Left ventricle myocardium inferior (tissue), 1 donor: ENCODE results near the gene SLC22A31. TPM values are rescaled to one million over a fixed set of nuclear protein-coding genes. Genes with fewer than 3 reads are reported as not detected.

Source experiments
- DNase-seq: peaks from one replicate; pipeline ENCODE4 v3.0.0-alpha.2; 2020
- H3K27ac ChIP-seq: fragments of 200-600 bp; replicated peaks from 2 replicates; pipeline ENCODE4 v1.8.0; 2021
- H3K27me3 ChIP-seq: fragments of 200-600 bp; 2 replicates; pipeline ENCODE4 v1.8.0; 2021; ENCODE audit warnings: low read depth
- H3K36me3 ChIP-seq: fragments of 200-600 bp; 2 replicates; pipeline ENCODE4 v1.8.0; 2021
- H3K4me1 ChIP-seq: fragments of 200-600 bp; 2 replicates; pipeline ENCODE4 v1.8.0; 2021
- H3K4me3 ChIP-seq: fragments of 200-600 bp; 2 replicates; pipeline ENCODE4 v1.8.0; 2021; ENCODE audit warnings: mild to moderate bottlenecking, moderate library complexity
- H3K9me3 ChIP-seq: fragments of 200-600 bp; replicated peaks from 2 replicates; pipeline ENCODE4 v1.8.0; 2021
- intact Hi-C: fragments of 100-400 bp; cut with micrococcal nuclease; formaldehyde crosslinking; loops from one replicate; pipeline ENCODE4 v1.11.0; 2022
- total RNA-seq: library from RNA; stranded (reverse); fragmentation: NEBNext Ultra II Directional; extraction: Animal tissue kit (Norgen Biotek cat#: 25700); gene quantifications from one replicate; pipeline ENCODE4 v1.2.1, GENCODE V29; 2021
- TF ChIP-seq, protein P1 (sequence below): fragments of 200-600 bp; IDR thresholded peaks from 2 replicates; pipeline ENCODE4 v1.8.0; 2021; ENCODE audit warnings: antibody characterized with exemption, mild to moderate bottlenecking, borderline replicate concordance
- donor health status: DM: no; HTN: yes; CAD: no; lungs with severe emphysema.

SLC22A31 gene
- total RNA-seq, 1 donor from 2014 or later: not detected

DNA sequence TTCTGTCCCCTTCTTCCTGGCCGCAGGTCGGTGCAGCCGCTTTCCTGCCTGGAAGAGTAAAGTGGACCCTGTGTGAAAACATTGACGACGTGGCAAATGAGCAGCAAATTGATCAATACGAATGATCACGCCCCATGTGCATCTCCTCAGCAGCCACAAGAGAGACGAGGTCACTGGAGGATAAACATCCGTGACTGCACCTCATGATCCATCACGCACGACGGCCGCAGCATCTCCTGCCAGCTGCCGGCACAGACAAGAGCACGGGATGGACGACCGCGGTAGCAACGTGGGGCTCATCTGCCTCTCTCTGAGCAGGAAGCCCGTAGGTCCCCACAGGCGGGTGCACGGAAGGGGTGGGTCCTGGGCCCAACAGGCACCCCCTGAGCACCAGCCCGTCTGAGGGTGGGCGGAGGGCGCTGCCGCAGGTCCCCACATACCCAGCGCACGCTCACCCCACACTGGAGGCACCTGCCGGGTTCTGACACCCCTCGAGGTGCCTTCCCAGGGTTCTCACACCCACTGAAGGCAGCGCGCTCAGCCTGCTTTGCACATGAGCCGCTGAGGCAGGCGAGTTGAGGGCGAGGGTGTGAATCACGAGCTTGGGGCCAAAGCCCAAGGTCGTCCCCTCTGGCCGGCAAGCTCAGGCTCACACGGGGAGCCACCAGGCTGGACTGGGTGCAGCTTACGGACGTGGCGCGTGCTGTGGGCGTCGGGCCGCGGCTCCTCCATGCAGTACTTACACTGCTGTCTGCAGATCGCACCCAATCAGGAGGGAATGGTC, 41.1 kb downstream of the SLC22A31 start:
- H3K4me3 ChIP-seq: no peak overlapping the region
- H3K27me3 ChIP-seq: peaks cover 11% of the 10 kb centered on the region
- H3K36me3 ChIP-seq: no peaks in the 10 kb centered on the region
- TF ChIP-seq, protein P1, sequence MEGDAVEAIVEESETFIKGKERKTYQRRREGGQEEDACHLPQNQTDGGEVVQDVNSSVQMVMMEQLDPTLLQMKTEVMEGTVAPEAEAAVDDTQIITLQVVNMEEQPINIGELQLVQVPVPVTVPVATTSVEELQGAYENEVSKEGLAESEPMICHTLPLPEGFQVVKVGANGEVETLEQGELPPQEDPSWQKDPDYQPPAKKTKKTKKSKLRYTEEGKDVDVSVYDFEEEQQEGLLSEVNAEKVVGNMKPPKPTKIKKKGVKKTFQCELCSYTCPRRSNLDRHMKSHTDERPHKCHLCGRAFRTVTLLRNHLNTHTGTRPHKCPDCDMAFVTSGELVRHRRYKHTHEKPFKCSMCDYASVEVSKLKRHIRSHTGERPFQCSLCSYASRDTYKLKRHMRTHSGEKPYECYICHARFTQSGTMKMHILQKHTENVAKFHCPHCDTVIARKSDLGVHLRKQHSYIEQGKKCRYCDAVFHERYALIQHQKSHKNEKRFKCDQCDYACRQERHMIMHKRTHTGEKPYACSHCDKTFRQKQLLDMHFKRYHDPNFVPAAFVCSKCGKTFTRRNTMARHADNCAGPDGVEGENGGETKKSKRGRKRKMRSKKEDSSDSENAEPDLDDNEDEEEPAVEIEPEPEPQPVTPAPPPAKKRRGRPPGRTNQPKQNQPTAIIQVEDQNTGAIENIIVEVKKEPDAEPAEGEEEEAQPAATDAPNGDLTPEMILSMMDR: no peak
- no peaks in the 10 kb centered on the region for H3K9me3 ChIP-seq
- intact Hi-C loops: no loop called here
- H3K4me1 ChIP-seq: peaks cover 30% of the 10 kb centered on the region
- H3K27ac ChIP-seq: no peak overlapping the region
- no peak for DNase-seq

DNA sequence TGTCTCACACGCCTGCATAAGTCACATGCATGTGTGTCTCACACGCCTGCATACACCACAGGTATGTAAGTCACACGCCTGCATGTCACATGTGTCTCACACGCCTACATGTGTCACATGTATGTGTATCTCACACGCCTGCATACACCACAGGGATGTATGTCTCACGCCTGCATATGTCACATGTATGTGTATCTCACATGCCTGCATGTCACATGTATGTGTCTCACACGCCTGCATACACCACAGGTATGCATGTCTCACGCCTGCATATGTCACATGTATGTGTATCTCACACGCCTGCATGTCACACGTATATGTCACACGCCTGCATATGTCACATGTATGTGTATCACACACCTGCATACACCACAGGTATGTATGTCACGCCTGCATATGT, 42.6 kb downstream of the SLC22A31 start:
- intact Hi-C loops: no loop called here
- Histone ChIP-seq H3K4me3 (no peak overlapping the region), H3K9me3 (no peaks in the 10 kb centered on the region), H3K36me3 (no peaks in the 10 kb centered on the region), H3K27ac (no peak overlapping the region), H3K27me3 (peaks cover 4% of the 10 kb centered on the region), H3K4me1 (peaks cover 30% of the 10 kb centered on the region)
- TF ChIP-seq, protein P1: no peak
- DNase-seq: no peak

DNA sequence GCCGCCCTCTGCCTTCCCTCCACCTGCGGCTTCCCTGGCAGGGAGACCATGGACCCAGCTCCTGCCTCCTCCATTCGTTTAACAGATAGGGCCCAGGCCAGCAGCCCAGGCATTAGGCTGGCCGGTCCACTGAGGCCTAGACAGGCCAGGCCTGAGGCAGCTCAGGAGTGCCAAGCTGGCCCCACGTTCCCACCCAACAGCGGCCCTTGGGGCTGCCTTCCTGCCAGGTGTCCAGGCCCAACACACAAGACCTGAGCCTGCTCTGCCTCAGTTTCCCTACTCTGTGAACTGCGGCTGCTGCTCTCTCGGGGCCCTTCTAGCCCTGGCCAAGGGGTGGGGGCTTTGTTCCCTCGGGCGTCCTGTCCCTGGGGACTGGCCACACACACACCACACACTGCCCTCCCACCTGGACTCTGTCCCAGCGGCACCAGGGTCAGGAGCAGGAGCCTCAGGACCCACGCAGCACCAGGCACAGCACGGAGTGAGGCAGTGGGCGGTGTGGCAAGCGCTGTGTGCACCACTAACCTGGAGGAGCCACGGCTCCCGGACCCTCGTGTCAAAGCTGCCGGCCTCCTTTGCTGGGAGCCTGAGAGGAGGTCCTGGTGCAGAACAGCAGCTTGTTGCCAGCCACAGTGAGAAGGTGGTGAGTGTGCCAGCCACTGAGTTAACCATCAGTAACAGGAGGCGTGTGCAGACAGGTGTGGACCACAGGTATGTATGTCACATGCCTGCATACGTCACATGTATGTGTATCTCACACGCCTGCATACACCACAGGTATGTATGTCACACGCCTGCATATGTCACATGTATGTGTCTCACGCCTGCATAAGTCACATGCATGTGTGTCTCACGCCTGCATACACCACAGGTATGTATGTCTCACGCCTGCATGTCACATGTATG, 43.3 kb downstream of the SLC22A31 start:
- no peak overlapping the region for H3K27ac ChIP-seq
- DNase-seq: no peak
- TF ChIP-seq, protein P1: no peak
- H3K27me3 ChIP-seq: no peaks in the 10 kb centered on the region
- peaks cover 2% of the 10 kb centered on the region for H3K36me3 ChIP-seq
- H3K9me3 ChIP-seq: no peaks in the 10 kb centered on the region
- intact Hi-C loops: no loop called here
- no peak overlapping the region for H3K4me3 ChIP-seq
- peaks cover 30% of the 10 kb centered on the region for H3K4me1 ChIP-seq

DNA sequence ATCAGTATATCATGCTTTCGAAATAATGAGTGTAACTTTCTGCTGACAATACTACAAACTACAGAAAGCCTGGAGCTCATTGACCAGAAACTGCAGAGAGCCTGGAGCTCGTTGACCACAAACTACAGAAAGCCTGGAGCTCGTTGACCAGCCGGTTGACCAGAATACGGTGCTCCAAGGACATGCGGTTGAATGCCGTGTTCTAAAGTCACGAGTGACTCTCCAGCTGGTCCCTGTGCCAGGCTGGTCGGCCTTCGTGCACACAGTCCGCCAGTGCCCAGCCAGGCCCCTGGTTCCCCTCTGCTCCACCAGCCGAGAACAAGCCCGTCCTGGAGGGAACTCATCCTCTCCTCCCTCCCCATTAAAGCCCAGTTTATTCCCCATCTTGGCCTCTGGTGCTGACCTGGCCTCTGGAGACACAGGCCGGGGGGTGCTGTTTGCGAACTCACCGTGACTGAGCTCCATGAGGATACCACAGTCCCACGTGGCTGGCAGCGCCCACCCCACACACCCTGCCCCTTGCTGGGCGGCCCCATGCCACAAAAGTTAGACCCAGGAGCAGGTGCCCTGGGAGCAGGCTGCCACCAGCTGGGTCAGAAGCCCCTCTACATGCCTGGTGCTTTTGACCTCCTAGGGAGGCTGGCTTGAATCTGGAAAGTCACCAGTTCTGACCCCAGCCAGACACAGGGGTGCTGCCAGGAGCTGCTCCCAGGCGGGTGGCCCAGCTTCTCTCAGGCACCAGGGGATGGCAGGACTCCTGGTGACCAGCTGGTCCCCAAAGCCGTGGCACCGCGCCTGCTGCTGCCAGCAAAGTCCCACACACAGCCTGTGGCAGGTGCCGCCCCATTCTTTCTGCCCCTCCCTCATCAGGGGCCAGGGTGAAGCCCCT, 44.2 kb downstream of the SLC22A31 start:
- Histone ChIP-seq H3K27ac (peak overlapping the region; percentile 68), H3K4me3 (no peak overlapping the region), H3K27me3 (no peaks in the 10 kb centered on the region), H3K9me3 (no peaks in the 10 kb centered on the region), H3K4me1 (peaks cover 30% of the 10 kb centered on the region), H3K36me3 (peaks cover 10% of the 10 kb centered on the region)
- TF ChIP-seq, protein P1: no peak
- intact Hi-C loops: no loop called here
- no peak for DNase-seq

DNA sequence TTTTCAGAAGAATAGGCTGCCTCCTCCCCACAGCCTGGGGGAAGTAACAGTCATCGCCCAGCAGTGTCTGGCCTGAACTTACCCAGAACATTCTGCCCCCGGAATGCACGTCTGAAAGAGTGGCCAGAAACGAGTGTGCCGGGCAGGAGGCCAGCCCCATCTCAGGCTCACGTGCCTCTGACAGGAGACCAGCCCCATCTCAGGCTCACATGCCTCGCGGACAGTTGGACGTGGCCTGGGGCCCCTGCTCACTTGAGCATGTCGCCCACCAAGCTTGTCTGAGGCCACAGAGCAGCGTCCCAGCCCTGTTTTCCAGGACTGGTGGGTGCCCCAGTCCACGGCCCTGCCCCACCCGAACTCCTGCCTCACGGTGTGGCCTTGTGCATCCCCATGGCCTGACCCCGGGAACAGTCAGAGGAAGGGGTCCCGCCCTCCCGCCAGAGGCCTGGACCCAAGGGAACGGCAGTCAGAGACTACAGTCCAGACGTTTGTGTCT, 45.1 kb downstream of the SLC22A31 start:
- Histone ChIP-seq H3K4me3 (no peak overlapping the region), H3K9me3 (no peaks in the 10 kb centered on the region), H3K27ac (peak overlapping the region; percentile 68), H3K27me3 (no peaks in the 10 kb centered on the region), H3K36me3 (peaks cover 19% of the 10 kb centered on the region), H3K4me1 (peaks cover 30% of the 10 kb centered on the region)
- TF ChIP-seq, protein P1: no peak
- intact Hi-C loops: no loop called here
- DNase-seq: peak; percentile 73
